Nasal cavity respiratory epithelium epithelial cell of viscerocranial mucosa (primary cell): ENCODE data around the gene HSPA1B. TPM values are rescaled to one million over a fixed set of nuclear protein-coding genes. Genes with fewer than 3 reads are reported as not detected.

Experiments
- total RNA-seq: library from RNA; depleted of rRNA; stranded (reverse); fragments of >200 nt; gene quantifications from 2 replicates; pipeline ENCODE4 v1.2.3, GENCODE V29; 2014

HSPA1B gene
- 81.7 and 305 TPM in 2 replicates for total RNA-seq

DNA sequence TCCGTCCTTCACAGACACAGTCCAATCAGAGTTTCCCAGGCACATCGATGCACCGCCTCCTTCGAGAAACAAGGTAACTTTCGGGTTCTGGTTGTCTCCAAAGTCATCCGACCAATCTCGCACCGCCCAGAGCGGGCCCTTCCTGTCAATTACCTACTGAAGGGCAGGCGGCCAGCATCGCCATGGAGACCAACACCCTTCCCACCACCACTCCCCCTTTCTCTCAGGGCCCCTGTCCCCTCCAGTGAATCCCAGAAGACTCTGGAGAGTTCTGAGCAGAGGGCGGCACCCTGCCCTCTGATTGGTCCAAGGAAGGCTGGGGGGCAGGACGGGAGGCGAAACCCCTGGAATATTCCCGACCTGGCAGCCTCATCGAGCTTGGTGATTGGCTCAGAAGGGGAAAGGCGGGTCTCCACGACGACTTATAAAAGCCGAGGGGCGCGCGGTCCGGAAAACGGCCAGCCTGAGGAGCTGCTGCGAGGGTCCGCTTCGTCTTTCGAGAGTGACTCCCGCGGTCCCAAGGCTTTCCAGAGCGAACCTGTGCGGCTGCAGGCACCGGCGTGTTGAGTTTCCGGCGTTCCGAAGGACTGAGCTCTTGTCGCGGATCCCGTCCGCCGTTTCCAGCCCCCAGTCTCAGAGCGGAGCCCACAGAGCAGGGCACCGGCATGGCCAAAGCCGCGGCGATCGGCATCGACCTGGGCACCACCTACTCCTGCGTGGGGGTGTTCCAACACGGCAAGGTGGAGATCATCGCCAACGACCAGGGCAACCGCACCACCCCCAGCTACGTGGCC is at the start of gene HSPA1B:
TSS of gene HSPA1B (plus strand) at position 453 of the 794 bp plus-strand sequence. CDS start at position 666, 213 bp downstream.

DNA sequence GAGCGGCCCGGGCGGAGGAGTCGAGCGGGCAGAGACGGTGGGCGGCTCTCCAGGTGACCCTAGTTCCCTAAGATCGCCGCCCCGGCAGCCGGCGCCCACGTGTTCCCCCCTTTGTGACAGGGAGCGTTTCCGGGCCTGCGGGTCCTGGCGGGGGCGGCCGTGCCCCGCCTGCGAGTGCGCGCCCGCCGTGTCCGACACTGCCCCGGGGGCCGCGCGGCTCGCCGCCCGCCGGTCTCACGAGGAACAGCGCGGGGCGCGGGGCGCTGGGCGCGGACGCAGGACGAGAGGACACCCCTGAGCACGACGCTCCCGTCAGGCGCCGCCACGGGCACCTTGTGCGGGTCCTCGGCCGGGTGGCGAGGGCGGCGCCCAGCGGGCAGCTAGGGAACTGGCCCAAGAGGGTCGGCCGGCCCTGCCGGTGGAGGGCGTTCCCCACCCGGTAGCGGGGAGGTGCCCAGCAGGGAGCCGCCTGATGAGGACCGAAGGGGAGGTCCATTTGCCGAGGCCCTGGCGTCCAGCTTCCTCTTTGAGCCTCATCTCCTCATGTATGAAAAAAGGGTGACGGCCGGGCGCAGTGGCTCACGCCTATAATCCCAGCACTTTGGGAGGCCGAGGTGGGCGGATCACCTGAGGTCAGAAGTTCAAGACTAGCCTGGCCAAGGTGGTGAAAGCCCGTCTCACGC is 31.8 kb upstream of the HSPA1B start, which contains the start of gene VARS1:
TSS of gene VARS1 (minus strand) at position 137 of the 683 bp plus-strand sequence. CDS start 535 bp downstream, outside the sequence.

DNA sequence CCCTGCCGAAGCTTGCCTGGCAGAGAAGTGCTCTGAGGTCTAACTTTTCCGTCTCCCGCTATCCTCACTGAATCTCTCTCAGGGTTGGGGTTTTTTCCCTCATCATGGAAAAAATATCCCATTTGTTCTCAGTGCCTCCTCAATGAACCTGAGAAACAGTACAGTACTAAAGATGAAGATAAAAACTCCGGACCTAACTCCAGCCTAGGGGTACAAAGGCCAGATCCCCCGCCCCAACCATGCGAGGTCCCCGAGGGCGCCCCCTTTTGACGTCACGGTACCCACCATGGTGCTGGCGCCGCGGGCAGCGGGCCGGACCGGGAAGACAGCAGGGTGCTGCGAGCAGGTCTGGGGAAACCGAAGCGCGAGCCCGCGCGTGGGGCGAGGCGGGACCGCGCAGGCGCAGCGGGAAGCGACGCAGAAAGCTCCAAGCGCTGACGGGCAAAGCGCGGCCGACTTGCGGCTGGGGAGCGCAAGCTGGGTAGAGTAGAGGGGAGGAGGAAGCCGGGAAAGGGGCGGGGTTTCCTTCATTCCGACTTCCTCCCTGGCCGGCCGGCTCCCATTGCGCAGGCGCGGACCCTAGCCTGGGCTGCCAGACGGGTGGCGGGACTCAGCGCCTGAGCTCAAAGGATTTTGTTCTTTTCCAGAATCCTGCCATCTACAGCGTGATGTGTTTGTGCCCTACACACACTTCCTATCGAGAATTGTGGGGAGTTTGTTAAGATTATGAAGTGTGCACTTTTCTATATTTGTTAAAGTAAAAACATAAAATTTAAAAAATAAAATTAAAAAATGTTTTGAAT is 20.9 kb upstream of the HSPA1B start, which contains the start of gene LSM2:
TSS of gene LSM2 (minus strand) at position 497 of the 803 bp plus-strand sequence. CDS start at position 288, 209 bp downstream.

DNA sequence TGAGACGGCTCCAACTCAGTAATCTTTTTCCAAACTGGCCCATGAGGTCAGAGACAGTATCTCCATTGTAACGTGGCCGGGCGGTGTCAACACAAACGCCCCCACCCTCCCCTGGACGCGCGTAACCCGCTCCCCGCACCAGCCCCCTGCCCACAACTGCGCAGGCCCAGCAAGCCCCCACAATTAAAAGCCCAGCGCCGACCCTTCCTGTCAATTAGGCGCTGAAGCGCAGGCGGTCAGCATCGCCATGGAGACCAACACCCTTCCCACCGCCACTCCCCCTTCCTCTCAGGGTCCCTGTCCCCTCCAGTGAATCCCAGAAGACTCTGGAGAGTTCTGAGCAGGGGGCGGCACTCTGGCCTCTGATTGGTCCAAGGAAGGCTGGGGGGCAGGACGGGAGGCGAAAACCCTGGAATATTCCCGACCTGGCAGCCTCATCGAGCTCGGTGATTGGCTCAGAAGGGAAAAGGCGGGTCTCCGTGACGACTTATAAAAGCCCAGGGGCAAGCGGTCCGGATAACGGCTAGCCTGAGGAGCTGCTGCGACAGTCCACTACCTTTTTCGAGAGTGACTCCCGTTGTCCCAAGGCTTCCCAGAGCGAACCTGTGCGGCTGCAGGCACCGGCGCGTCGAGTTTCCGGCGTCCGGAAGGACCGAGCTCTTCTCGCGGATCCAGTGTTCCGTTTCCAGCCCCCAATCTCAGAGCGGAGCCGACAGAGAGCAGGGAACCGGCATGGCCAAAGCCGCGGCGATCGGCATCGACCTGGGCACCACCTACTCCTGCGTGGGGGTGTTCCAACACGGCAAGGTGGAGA is 12.3 kb upstream of the HSPA1B start, which contains the start of the genes HSPA1A and HSPA1L:
TSS of gene HSPA1A (plus strand) at position 519 of the 814 bp plus-strand sequence. CDS start at position 733, 214 bp downstream.
TSS of gene HSPA1L (minus strand) at position 259 of the 814 bp plus-strand sequence. CDS start 3,311 bp downstream, outside the sequence.

DNA sequence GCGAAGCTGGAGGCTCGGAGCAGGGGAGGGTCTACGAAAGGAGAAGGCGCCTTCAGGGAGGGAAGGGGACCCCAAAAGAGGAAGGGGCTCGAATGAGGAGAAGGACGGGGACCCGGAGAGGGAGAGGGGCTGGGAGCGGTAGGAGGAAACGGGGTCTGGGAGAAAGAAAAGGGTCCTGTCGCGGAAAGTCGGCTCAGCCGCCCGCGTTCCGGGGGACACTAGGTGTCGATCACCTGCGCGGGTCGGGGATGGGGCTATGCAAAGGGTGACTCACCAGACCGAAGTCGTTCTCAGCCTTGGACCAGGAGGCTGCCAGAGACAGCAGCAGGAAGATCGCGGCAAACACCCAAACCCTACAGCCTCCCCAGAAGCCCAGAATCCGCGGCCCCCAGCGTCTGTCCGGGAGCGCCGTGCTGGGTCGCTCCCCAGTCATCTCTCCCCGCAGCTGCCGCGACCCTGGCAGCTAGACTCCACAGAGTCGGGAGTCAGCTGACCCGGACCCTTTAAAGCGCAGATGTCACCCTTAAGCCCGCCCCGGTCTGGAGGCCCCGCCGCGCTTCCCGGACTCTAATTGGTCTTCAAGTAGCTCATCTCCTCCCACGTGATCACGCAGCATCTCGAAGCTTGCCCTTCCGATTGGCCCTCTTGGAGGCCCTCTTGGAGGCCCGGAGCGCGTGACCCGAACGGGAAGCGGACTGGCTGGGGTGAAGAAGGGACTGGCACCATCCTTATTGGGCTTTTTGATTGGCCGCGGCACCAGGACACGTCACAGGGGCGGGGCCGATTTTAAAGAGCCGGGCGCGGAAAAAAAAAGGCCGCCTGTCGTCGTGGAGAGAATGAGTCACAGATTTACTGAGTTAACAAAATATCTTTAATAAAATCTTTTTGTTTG is 35.1 kb downstream of the HSPA1B start, which contains the start of gene NEU1:
TSS of gene NEU1 (minus strand) at position 478 of the 892 bp plus-strand sequence. CDS start at position 433, 45 bp downstream.

DNA sequence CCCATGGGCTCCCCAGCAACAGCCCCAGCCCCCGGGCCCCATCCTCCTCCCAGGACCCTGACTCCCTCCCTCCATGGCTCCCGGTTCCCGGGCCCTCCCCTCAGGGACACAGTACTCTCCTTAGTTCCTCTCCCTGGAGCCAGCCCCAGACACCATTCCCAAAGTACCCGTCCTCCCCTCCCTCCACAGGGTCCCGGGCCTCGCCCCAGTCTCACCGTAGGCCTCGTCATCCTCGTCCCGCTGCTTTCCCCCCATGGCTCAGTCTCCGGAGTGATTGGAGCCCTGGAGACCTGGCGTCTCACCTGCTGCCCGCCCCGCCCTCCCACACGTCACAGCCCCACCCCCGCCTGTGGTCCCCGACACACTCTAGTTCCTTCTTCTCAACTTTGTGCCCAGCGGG is 51.2 kb downstream of the HSPA1B start, which contains the start of gene SLC44A4:
TSS of gene SLC44A4 (minus strand) at position 272 of the 400 bp plus-strand sequence. CDS start at position 255, 17 bp downstream.

Other genes starting within 250 kb of the HSPA1B start
- not detected in 2 replicates for gene LTB, start 245.3 kb upstream of the HSPA1B start, total RNA-seq
- not detected in 2 replicates for gene LST1, start 241.5 kb upstream of the HSPA1B start, total RNA-seq
- gene NCR3, start 234.7 kb upstream of the HSPA1B start, total RNA-seq, result not detected in 2 replicates
- gene AIF1, start 212.5 kb upstream of the HSPA1B start, total RNA-seq, result not detected in 2 replicates
- gene PRRC2A, start 207.0 kb upstream of the HSPA1B start, total RNA-seq, result 32.1 and 73.3 TPM in 2 replicates
- 120 and 174 TPM in 2 replicates for gene BAG6, start 175.1 kb upstream of the HSPA1B start, total RNA-seq
- 0.28 and 0.34 TPM in 2 replicates for gene APOM, start 171.8 kb upstream of the HSPA1B start, total RNA-seq
- 24.7 and 37.6 TPM in 2 replicates for gene C6orf47, start 167.0 kb upstream of the HSPA1B start, total RNA-seq
- 9.4 and 20.2 TPM in 2 replicates for gene GPANK1, start 162.7 kb upstream of the HSPA1B start, total RNA-seq
- 48.2 and 76.9 TPM in 2 replicates for gene CSNK2B, start 161.7 kb upstream of the HSPA1B start, total RNA-seq
- gene LY6G5B, start 157.8 kb upstream of the HSPA1B start, total RNA-seq, result 0.68 and 3.3 TPM in 2 replicates
- 0.07 TPM in 1 of 2 replicates, not detected in the other for gene LY6G5C, start 146.7 kb upstream of the HSPA1B start, total RNA-seq
- gene ABHD16A, start 124.4 kb upstream of the HSPA1B start, total RNA-seq, result 30.8 and 46.5 TPM in 2 replicates
- not detected in 2 replicates for gene LY6G6F, start 120.9 kb upstream of the HSPA1B start, total RNA-seq
- not detected in 2 replicates for gene LY6G6D, start 112.4 kb upstream of the HSPA1B start, total RNA-seq
- under 0.01 TPM in 1 of 2 replicates, not detected in the other for gene LY6G6C, start 106.0 kb upstream of the HSPA1B start, total RNA-seq
- not detected in 2 replicates for gene MPIG6B, start 104.4 kb upstream of the HSPA1B start, total RNA-seq
- 16.2 and 19.8 TPM in 2 replicates for gene DDAH2, start 98.4 kb upstream of the HSPA1B start, total RNA-seq
- 269 and 558 TPM in 2 replicates for gene CLIC1, start 91.2 kb upstream of the HSPA1B start, total RNA-seq
- 3.4 and 3.5 TPM in 2 replicates for gene MSH5, start 87.7 kb upstream of the HSPA1B start, total RNA-seq
- 0.57 TPM in 1 of 2 replicates, not detected in the other for gene SAPCD1, start 65.1 kb upstream of the HSPA1B start, total RNA-seq
- gene VWA7, start 50.4 kb upstream of the HSPA1B start, total RNA-seq, result 0.34 and 1.00 TPM in 2 replicates
- 61.2 and 98.7 TPM in 2 replicates for gene VARS1, start 32.0 kb upstream of the HSPA1B start, total RNA-seq
- gene LSM2, start 20.8 kb upstream of the HSPA1B start, total RNA-seq, result 14.4 and 35.5 TPM in 2 replicates
- gene HSPA1L, start 12.5 kb upstream of the HSPA1B start, total RNA-seq, result 1.0 and 1.1 TPM in 2 replicates
- 29.7 and 211 TPM in 2 replicates for gene HSPA1A, start 12.2 kb upstream of the HSPA1B start, total RNA-seq
- 64.1 and 103 TPM in 2 replicates for gene NEU1, start 35.1 kb downstream of the HSPA1B start, total RNA-seq
- gene SLC44A4, start 51.3 kb downstream of the HSPA1B start, total RNA-seq, result 2.1 and 3.1 TPM in 2 replicates
- 13.7 and 47.4 TPM in 2 replicates for gene EHMT2, start 70.0 kb downstream of the HSPA1B start, total RNA-seq
- 1.4 and 4.1 TPM in 2 replicates for gene ZBTB12, start 74.3 kb downstream of the HSPA1B start, total RNA-seq
- 0.71 and 1.0 TPM in 2 replicates for gene C2, start 100.0 kb downstream of the HSPA1B start, total RNA-seq
- gene CFB, start 118.4 kb downstream of the HSPA1B start, total RNA-seq, result 1.7 and 11.2 TPM in 2 replicates
- gene NELFE, start 131.2 kb downstream of the HSPA1B start, total RNA-seq, result 109 and 155 TPM in 2 replicates
- 49.6 and 62.5 TPM in 2 replicates for gene SKIC2, start 131.4 kb downstream of the HSPA1B start, total RNA-seq
- 10.0 and 10.9 TPM in 2 replicates for gene DXO, start 144.4 kb downstream of the HSPA1B start, total RNA-seq
- gene C4A, start 154.3 kb downstream of the HSPA1B start, total RNA-seq, result 1.3 and 1.4 TPM in 2 replicates
- 2.1 TPM in 2 replicates for gene C4B, start 187.1 kb downstream of the HSPA1B start, total RNA-seq
- gene CYP21A2, start 210.7 kb downstream of the HSPA1B start, total RNA-seq, result 0.28 TPM in 1 of 2 replicates, not detected in the other